Neural progenitor cell (in vitro differentiated cells): ENCODE data around the gene ENPEP.

Experiments used
- CTCF ChIP-seq: fragments of 200-600 bp; sonication (generic); IDR thresholded peaks from 2 replicates; pipeline ENCODE4 v1.5.1; 2017; ENCODE audit warnings: antibody characterized with exemption, mild to moderate bottlenecking
- EZH2 ChIP-seq: fragments of 200-600 bp; sonication (generic); IDR thresholded peaks from 2 replicates; pipeline ENCODE4 v1.6.1; 2017; ENCODE audit warnings: antibody characterized with exemption, mild to moderate bottlenecking, moderate library complexity

- TF ChIP-seq CTCF: no peak
- TF ChIP-seq EZH2: no peak
These were observed 17.3 kb upstream of the ENPEP start for GRCh38 chr4:110458494-110459266.
